WTC11 (cell line): ENCODE measurements around the gene CASP4. TPM values are rescaled to one million over a fixed set of nuclear protein-coding genes. Genes with fewer than 3 reads are reported as not detected.

ENCODE experiments used
- ATAC-seq: fragments of 200-7000 bp; cut with Tn5 transposase; 2 replicates; pipeline ENCODE4 v1.10.0; 2021; ENCODE audit warnings: mild to moderate bottlenecking, moderate library complexity
- CTCF ChIA-PET: fragments of 300-600 bp; sonication (Branson Sonifier 250); formaldehyde crosslinking; loops from one replicate; lab custom pipeline; 2021; ENCODE audit warnings: antibody characterized with exemption; lab: Charles Lee
- POLR2A ChIA-PET: fragments of 350-600 bp; sonication (Branson Sonifier 250); formaldehyde crosslinking; loops from one replicate; lab custom pipeline; 2021; ENCODE audit warnings: antibody characterized with exemption; lab: Charles Lee
- DNase-seq: peaks from one replicate; pipeline ENCODE4 v3.0.0; 2021; ENCODE audit warnings: low spot score
- H3K27ac Mint-ChIP-seq: 2 replicates; pipeline ENCODE4 v1.8.0; 2021; ENCODE audit warnings: mixed read lengths
- H3K27me3 Mint-ChIP-seq: 2 replicates; pipeline ENCODE4 v1.8.0; 2021; ENCODE audit warnings: low read depth, mild to moderate bottlenecking, moderate library complexity, mixed read lengths
- H3K36me3 Mint-ChIP-seq: 2 replicates; pipeline ENCODE4 v1.8.0; 2021; ENCODE audit warnings: mixed read lengths
- H3K4me1 Mint-ChIP-seq: 2 replicates; pipeline ENCODE4 v1.8.0; 2022; ENCODE audit warnings: mixed read lengths
- H3K4me3 Mint-ChIP-seq: 2 replicates; pipeline ENCODE4 v1.8.0; 2021; ENCODE audit warnings: mild to moderate bottlenecking, moderate library complexity, mixed read lengths
- H3K9me3 Mint-ChIP-seq: 2 replicates; pipeline ENCODE4 v1.8.0; 2021; ENCODE audit warnings: mixed read lengths
- CDX4 ChIP-seq: fragments of 250-450 bp; sonication (Bioruptor Pico); IDR thresholded peaks from 2 replicates; pipeline ENCODE4 v1.9.0; 2021; ENCODE audit warnings: moderate library complexity, mild to moderate bottlenecking, inconsistent platforms, borderline replicate concordance
- CTCF ChIP-seq: fragments of 200-600 bp; IDR thresholded peaks from 2 replicates; pipeline ENCODE4 v1.8.0; 2022; ENCODE audit warnings: antibody characterized with exemption
- E2F1 ChIP-seq: sonication (generic); formaldehyde crosslinking; IDR thresholded peaks from 2 replicates; pipeline ENCODE4 v1.8.0; 2022; ENCODE audit warnings: mild to moderate bottlenecking, missing genetic modification reagents
- GABPB1 ChIP-seq: sonication (generic); formaldehyde crosslinking; IDR thresholded peaks from 2 replicates; pipeline ENCODE4 v1.8.1; 2023; ENCODE audit warnings: mild to moderate bottlenecking, missing genetic modification reagents
- GTF2I ChIP-seq: fragments of 250-450 bp; sonication (Bioruptor Pico); conservative IDR thresholded peaks from 2 replicates; pipeline ENCODE4 v1.4.0; 2021; ENCODE audit warnings: mild to moderate bottlenecking
- JAZF1 ChIP-seq: fragments of 250-450 bp; sonication (Bioruptor Pico); IDR thresholded peaks from 2 replicates; pipeline ENCODE4 v1.9.0; 2021; ENCODE audit warnings: moderate library complexity, mild to moderate bottlenecking, inconsistent platforms
- JUN ChIP-seq: sonication (generic); formaldehyde crosslinking; IDR thresholded peaks from 2 replicates; pipeline ENCODE4 v1.8.0; 2023; ENCODE audit warnings: mild to moderate bottlenecking, missing genetic modification reagents
- MAX ChIP-seq: sonication (generic); formaldehyde crosslinking; IDR thresholded peaks from 2 replicates; pipeline ENCODE4 v1.8.0; 2022; ENCODE audit warnings: mild to moderate bottlenecking, missing genetic modification reagents
- NR3C1 ChIP-seq: sonication (generic); formaldehyde crosslinking; conservative IDR thresholded peaks from 2 replicates; pipeline ENCODE4 v1.8.1; 2023; ENCODE audit warnings: low read depth, mild to moderate bottlenecking, missing genetic modification reagents
- SMAD4 ChIP-seq: sonication (generic); formaldehyde crosslinking; IDR thresholded peaks from 2 replicates; pipeline ENCODE4 v1.8.0; 2022; ENCODE audit warnings: mild to moderate bottlenecking, missing genetic modification reagents
- ZNF121 ChIP-seq: sonication (generic); formaldehyde crosslinking; IDR thresholded peaks from 2 replicates; pipeline ENCODE4 v1.8.0; 2023; ENCODE audit warnings: missing genetic modification reagents
- ZNF219 ChIP-seq: sonication (generic); formaldehyde crosslinking; IDR thresholded peaks from 2 replicates; pipeline ENCODE4 v1.8.0; 2023; ENCODE audit warnings: missing genetic modification reagents, mild to moderate bottlenecking, borderline replicate concordance
- ZNF396 ChIP-seq: fragments of 250-450 bp; sonication (Bioruptor Pico); IDR thresholded peaks from 2 replicates; pipeline ENCODE4 v1.8.0; 2021; ENCODE audit warnings: mild to moderate bottlenecking, moderate library complexity, borderline replicate concordance
- ZSCAN18 ChIP-seq: fragments of 250-450 bp; sonication (Bioruptor Pico); IDR thresholded peaks from 2 replicates; pipeline ENCODE4 v2.1.2; 2022; ENCODE audit warnings: mild to moderate bottlenecking, moderate library complexity
- total RNA-seq: library from RNA; stranded (reverse); gene quantifications from 3 replicates; pipeline ENCODE4 v1.2.3, GENCODE V29; 2021

Gene CASP4
- total RNA-seq, 1 experiment from 2014 or later: 0.44 TPM

- TF ChIP-seq CDX4 (CRISPR knock-in tag) (no peak), ZNF396 (CRISPR knock-in tag) (no peak), ZNF121 (CRISPR knock-in tag) (no peak)
Observed at GRCh38 chr11:104957280-104957679, 11.1 kb downstream of the CASP4 start (continued).

GRCh38 chr11:104956528-104956927, 11.8 kb downstream of the CASP4 start:
- no peak for TF ChIP-seq E2F1
- no peak for TF ChIP-seq ZSCAN18 (CRISPR knock-in tag)
- peak; percentile 90 for TF ChIP-seq GABPB1 (CRISPR knock-in tag)
- no peak for TF ChIP-seq GTF2I
- TF ChIP-seq MAX (CRISPR knock-in tag): no peak
- CTCF ChIA-PET: no interaction called here
- peaks cover 3% of the 10 kb centered on the region; the same call in 1 of the 2 replicates for H3K36me3 Mint-ChIP-seq

GRCh38 chr11:104946907-104947306, 21.5 kb downstream of the CASP4 start:
- H3K27ac Mint-ChIP-seq: no peak overlapping the region
- no peak for TF ChIP-seq JUN (CRISPR knock-in tag)
- TF ChIP-seq NR3C1 (CRISPR knock-in tag): no peak
- TF ChIP-seq CTCF: peak; percentile 31
- peaks cover 26% of the 10 kb centered on the region for H3K9me3 Mint-ChIP-seq
- POLR2A ChIA-PET: no interaction called here
- no peak overlapping the region for H3K4me3 Mint-ChIP-seq
- peaks cover 2% of the 10 kb centered on the region; the same call in 1 of the 2 replicates for H3K36me3 Mint-ChIP-seq
- CTCF ChIA-PET: interaction anchor here (1.0 to 1.5 kb wide), 3 partner anchors 22 to 73 kb away, joined by 3 to 5 read pairs (median 3); no protein-coding TSS in a partner anchor
- peaks cover 5% of the 10 kb centered on the region for H3K4me1 Mint-ChIP-seq
- H3K27me3 Mint-ChIP-seq: no peaks in the 10 kb centered on the region; the same call in 1 of the 2 replicates
- ATAC-seq: peak; percentile 71
- DNase-seq: no peak

More at GRCh38 chr11:104956528-104956927, 11.8 kb downstream of the CASP4 start:
- Mint-ChIP-seq H3K4me3 (no peak overlapping the region), H3K27ac (no peak overlapping the region), H3K9me3 (peaks cover 11% of the 10 kb centered on the region), H3K4me1 (no peaks in the 10 kb centered on the region), H3K27me3 (no peaks in the 10 kb centered on the region)
- POLR2A ChIA-PET: no interaction called here
- ATAC-seq: no peak
- no peak for DNase-seq

GRCh38 chr11:104944076-104944475, 24.3 kb downstream of the CASP4 start:
- ATAC-seq (no peak), DNase-seq (no peak)
- H3K36me3 Mint-ChIP-seq: peaks cover 2% of the 10 kb centered on the region; the same call in 1 of the 2 replicates
- H3K9me3 Mint-ChIP-seq: peaks cover 19% of the 10 kb centered on the region
- ChIA-PET POLR2A (no interaction called here), CTCF (interaction anchor here (0.6 kb wide), 1 partner anchor 482 kb away, joined by 3 read pairs; no protein-coding TSS in a partner anchor)
- no peak overlapping the region for H3K4me3 Mint-ChIP-seq
- no peak overlapping the region for H3K27ac Mint-ChIP-seq
- no peaks in the 10 kb centered on the region; the same call in 1 of the 2 replicates for H3K27me3 Mint-ChIP-seq
- TF ChIP-seq ZNF219 (CRISPR knock-in tag): no peak
- no peak for TF ChIP-seq SMAD4
- no peak for TF ChIP-seq JAZF1
- TF ChIP-seq GABPB1 (CRISPR knock-in tag): peak; percentile 74
- peaks cover 5% of the 10 kb centered on the region for H3K4me1 Mint-ChIP-seq
